Gastroesophageal sphincter (tissue), 4 donors: Measurements from ENCODE around the gene LIPC. TPM values are rescaled to one million over a fixed set of nuclear protein-coding genes. Genes with fewer than 3 reads are reported as not detected.

ENCODE experiments used
- ATAC-seq: fragments of 150-250 bp; one replicate; pipeline ENCODE4 v1.9.1; 2016; ENCODE audit warnings: mild to moderate bottlenecking, moderate library complexity
- H3K27ac ChIP-seq, 4 donors: fragments of 200-600 bp; sonication (generic) in 3 of 4; 1 replicate in 3 of 4; 2 replicates in 1 of 4; pipeline ENCODE4 v1.5.1; 2016 to 2019
- H3K27me3 ChIP-seq: fragments of 200-600 bp; sonication (generic); one replicate; pipeline ENCODE4 v1.5.1; 2019
- H3K36me3 ChIP-seq, 2 donors: fragments of 200-600 bp; sonication (generic); one replicate each; pipeline ENCODE4 v1.5.1; 2019; ENCODE audit warnings: control low read depth in 1 of 2
- H3K4me1 ChIP-seq, 3 donors: fragments of 200-600 bp; sonication (generic); 1 replicate in 2 of 3; 2 replicates in 1 of 3; pipeline ENCODE4 v1.5.1; 2016 to 2019; ENCODE audit warnings: control low read depth in 2 of 3
- H3K4me3 ChIP-seq, 2 donors: fragments of 200-600 bp; sonication (generic); one replicate each; pipeline ENCODE4 v1.5.1; 2019; ENCODE audit warnings: mild to moderate bottlenecking in 1 of 2, moderate library complexity in 1 of 2
- H3K9me3 ChIP-seq, 3 donors: fragments of 200-600 bp; sonication (generic); one replicate each; pipeline ENCODE4 v1.5.1; 2017 to 2019; ENCODE audit warnings: control low read depth in 2 of 3
- CTCF ChIP-seq, 4 experiments: fragments of 200-600 bp in 2 of 4; fragments of 450-650 bp in 2 of 4; sonication (generic) in 1 of 4; IDR thresholded peaks; one replicate each; pipeline ENCODE4 v1.5.1; 2017 to 2019; ENCODE audit warnings: antibody characterized with exemption in 4 of 4, mild to moderate bottlenecking in 2 of 4, moderate library complexity in 2 of 4
- EP300 ChIP-seq: sonication (generic); formaldehyde crosslinking; IDR thresholded peaks from one replicate; pipeline ENCODE4 v1.6.1; 2017; ENCODE audit warnings: antibody characterized with exemption, mild to moderate bottlenecking
- POLR2A ChIP-seq, 2 donors: fragments of 450-650 bp; IDR thresholded peaks; one replicate each; pipeline ENCODE4 v1.6.1; 2017; ENCODE audit warnings: antibody characterized with exemption in 2 of 2, mild to moderate bottlenecking in 2 of 2, moderate library complexity in 1 of 2
- POLR2AphosphoS5 ChIP-seq: sonication (generic); formaldehyde crosslinking; IDR thresholded peaks from one replicate; pipeline ENCODE4 v1.6.1; 2017; ENCODE audit warnings: antibody characterized with exemption
- WGBS, 2 donors: methylation state at CpG; one replicate each; pipeline ENCODE4 v1.1.5; 2018; ENCODE audit warnings: low coverage in 1 of 2; 5-methylcytosine and 5-hydroxymethylcytosine counted together
- total RNA-seq, 4 donors: library from RNA; depleted of rRNA; stranded (reverse); fragments of >200 nt; gene quantifications; one replicate each; pipeline ENCODE4 v1.1.0, GENCODE V29; 2016

Gene LIPC
- total RNA-seq, 4 donors from 2014 or later = 0.32 to 0.50 TPM; not detected in 2

DNA sequence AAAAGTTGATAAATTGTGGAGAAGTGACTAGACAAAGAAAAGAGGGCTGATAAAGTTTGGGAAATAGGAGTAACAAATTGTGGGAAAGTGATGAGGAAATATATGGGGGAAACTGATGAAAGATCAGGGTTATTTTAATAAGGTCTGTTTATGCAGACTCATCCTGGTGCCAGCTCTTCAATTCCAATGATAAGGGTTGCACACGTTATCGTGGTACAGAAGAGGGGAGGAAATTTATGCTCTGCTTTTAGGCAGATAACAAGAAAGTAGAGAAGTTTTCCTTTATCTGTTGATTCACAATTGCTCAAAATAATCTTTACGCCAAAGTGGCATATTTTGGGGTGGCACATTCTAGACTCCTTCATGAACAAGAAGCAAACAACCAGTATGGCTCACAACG is 32.1 kb upstream of the LIPC start:
- WGBS, 2 donors = 70 to 89% methylated on average over 3 to 4 of the region's 4 CpGs
- Histone ChIP-seq H3K4me3 (no peak overlapping the region), H3K27ac (no peak overlapping the region), H3K27me3 (peaks cover 15% of the 10 kb centered on the region), H3K36me3 (no peaks in the 10 kb centered on the region), H3K4me1 (no peaks in the 10 kb centered on the region), H3K9me3 (no peaks in the 10 kb centered on the region)
- no peak for ATAC-seq
- TF ChIP-seq EP300 (no peak), POLR2A (IDR thresholded peaks at IDR 0.05) (no peak), POLR2AphosphoS5 (no peak), CTCF (IDR thresholded peaks at IDR 0.05) (no peak)

- no peak overlapping the region for H3K4me3 ChIP-seq
- 79 to 100% methylated on average over 1 to 3 of the region's 6 CpGs for WGBS, 2 donors
- no peaks in the 10 kb centered on the region for H3K4me1 ChIP-seq
- H3K27me3 ChIP-seq = peaks cover 15% of the 10 kb centered on the region
- no peak overlapping the region for H3K27ac ChIP-seq
- TF ChIP-seq POLR2AphosphoS5 (no peak), POLR2A (IDR thresholded peaks at IDR 0.05) (no peak), EP300 (no peak)
- no peak for ATAC-seq
- H3K36me3 ChIP-seq = no peaks in the 10 kb centered on the region
- H3K9me3 ChIP-seq = no peaks in the 10 kb centered on the region
Observed at GRCh38 chr15:58401276-58401675, 30.5 kb upstream of the LIPC start.

DNA sequence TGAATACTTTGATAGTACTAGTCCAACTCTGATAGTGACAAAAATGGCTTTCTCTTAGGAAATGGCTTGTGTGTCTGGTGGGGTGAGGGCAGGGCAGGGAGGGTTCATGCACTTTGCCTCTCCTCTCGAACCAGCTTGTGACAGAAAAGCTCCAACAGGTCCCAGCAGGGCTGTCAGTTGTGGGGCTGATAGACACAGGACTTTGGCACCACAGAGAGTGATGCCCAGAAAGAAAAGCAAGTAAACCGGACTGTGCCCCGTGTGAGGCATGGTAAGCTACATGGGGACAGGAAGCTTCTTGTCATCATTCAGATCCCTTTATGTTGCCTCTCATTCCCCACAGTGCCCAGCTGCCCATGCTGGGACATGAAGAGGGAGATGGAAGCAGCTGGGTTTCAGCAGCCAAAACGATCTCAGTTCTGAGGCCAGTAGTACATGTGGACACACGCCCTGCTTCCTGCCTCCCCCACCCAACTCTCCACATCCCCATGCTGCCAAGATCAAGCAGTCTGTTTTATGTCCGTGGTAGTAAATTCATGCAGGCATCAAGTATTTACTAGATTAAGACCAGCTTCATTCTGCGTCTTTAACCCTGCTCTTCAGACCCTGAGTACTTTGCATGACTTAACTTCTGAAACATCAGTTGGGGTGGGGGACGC is 29.7 kb upstream of the LIPC start:
- H3K4me1 ChIP-seq = no peaks in the 10 kb centered on the region
- no peaks in the 10 kb centered on the region for H3K9me3 ChIP-seq
- no peaks in the 10 kb centered on the region for H3K36me3 ChIP-seq
- 38 to 46% methylated on average over 6 of the region's 8 CpGs for WGBS, 2 donors
- peaks cover 15% of the 10 kb centered on the region for H3K27me3 ChIP-seq
- TF ChIP-seq EP300 = no peak
- TF ChIP-seq POLR2AphosphoS5 = no peak
- no peak for TF ChIP-seq CTCF (IDR thresholded peaks at IDR 0.05)
- TF ChIP-seq POLR2A (IDR thresholded peaks at IDR 0.05) = no peak
- no peak for ATAC-seq
- H3K27ac ChIP-seq = no peak overlapping the region
- H3K4me3 ChIP-seq = no peak overlapping the region

- Histone ChIP-seq H3K27ac (no peak overlapping the region), H3K27me3 (peaks cover 7% of the 10 kb centered on the region), H3K4me1 (no peaks in the 10 kb centered on the region), H3K36me3 (no peaks in the 10 kb centered on the region), H3K9me3 (no peaks in the 10 kb centered on the region), H3K4me3 (no peak overlapping the region)
- WGBS, 2 donors = 60 to 82% methylated on average over 1 to 4 of the region's 4 CpGs
- no peak for TF ChIP-seq EP300
- no peak for ATAC-seq
Observed at GRCh38 chr15:58403581-58403980, 28.2 kb upstream of the LIPC start.

DNA sequence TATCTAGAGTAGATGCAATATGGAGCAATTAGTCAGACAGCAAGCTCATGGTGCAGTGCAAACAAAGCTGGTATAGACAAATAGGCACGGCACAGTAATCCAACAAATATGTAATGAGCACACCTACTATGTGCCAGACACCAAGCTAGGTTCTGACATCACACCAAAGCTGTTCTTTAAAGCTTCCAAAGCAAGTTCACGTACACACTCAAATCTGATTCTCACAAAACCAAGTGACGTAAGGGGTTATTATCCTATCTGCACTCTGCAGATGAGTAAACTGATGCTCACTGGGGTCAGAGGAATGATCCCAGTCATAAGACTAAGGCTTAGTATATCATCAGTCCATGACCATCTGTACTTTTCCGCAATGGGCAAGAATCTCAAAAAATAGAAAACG is 27.8 kb upstream of the LIPC start:
- WGBS, 2 donors = 90 to 91% methylated on average over 5 of the region's 5 CpGs

More for the DNA sequence above, 27.8 kb upstream of the LIPC start:
- TF ChIP-seq EP300 (no peak), POLR2AphosphoS5 (no peak), POLR2A (IDR thresholded peaks at IDR 0.05) (no peak), CTCF (IDR thresholded peaks at IDR 0.05) (no peak)
- Histone ChIP-seq H3K9me3 (no peaks in the 10 kb centered on the region), H3K36me3 (no peaks in the 10 kb centered on the region), H3K4me3 (no peak overlapping the region), H3K27ac (no peak overlapping the region), H3K27me3 (peaks cover 7% of the 10 kb centered on the region), H3K4me1 (no peaks in the 10 kb centered on the region)
- no peak for ATAC-seq
